H9 (cell line): Measurements from ENCODE around the gene HPS3. TPM values are rescaled to one million over a fixed set of nuclear protein-coding genes. Genes with fewer than 3 reads are reported as not detected.

Experiments
- DNase-seq: peaks from one replicate; pipeline ENCODE4 v3.0.0-alpha.2; 2017
- H2AFZ ChIP-seq: one replicate; pipeline ENCODE4 v1.6.1; 2013; ENCODE audit warnings: mild to moderate bottlenecking, low read length, control low read depth, moderate library complexity
- H2AK5ac ChIP-seq: 2 replicates; pipeline ENCODE4 v1.6.1; 2013; ENCODE audit warnings: low read length, control low read depth, mixed read lengths; ENCODE audit not compliant: insufficient read length
- H2BK120ac ChIP-seq: one replicate; pipeline ENCODE4 v1.6.1; 2013; ENCODE audit warnings: low read depth, mild to moderate bottlenecking, low read length, control low read depth, inconsistent platforms; ENCODE audit not compliant: poor library complexity, severe bottlenecking
- H2BK12ac ChIP-seq: 2 replicates; pipeline ENCODE4 v1.6.1; 2013; ENCODE audit warnings: low read length, control low read depth, mixed read lengths, low read depth; ENCODE audit not compliant: insufficient read length
- H2BK15ac ChIP-seq: 2 replicates; pipeline ENCODE4 v1.6.1; 2013; ENCODE audit warnings: low read depth, low read length, control low read depth
- H2BK20ac ChIP-seq: one replicate; pipeline ENCODE4 v1.6.1; 2013; ENCODE audit warnings: low read depth, mild to moderate bottlenecking, low read length, control low read depth, inconsistent platforms; ENCODE audit not compliant: poor library complexity, severe bottlenecking
- H2BK5ac ChIP-seq: 2 replicates; pipeline ENCODE4 v1.6.1; 2013; ENCODE audit warnings: low read length, control low read depth, mixed read lengths; ENCODE audit not compliant: insufficient read length
- H3K14ac ChIP-seq: 2 replicates; pipeline ENCODE4 v1.6.1; 2013; ENCODE audit warnings: low read length, control low read depth; ENCODE audit not compliant: insufficient read depth
- H3K18ac ChIP-seq: 2 replicates; pipeline ENCODE4 v1.6.1; 2013; ENCODE audit warnings: low read depth, mild to moderate bottlenecking, mixed read lengths, low read length, control low read depth; ENCODE audit not compliant: insufficient read length
- H3K23ac ChIP-seq: 2 replicates; pipeline ENCODE4 v1.6.1; 2013; ENCODE audit warnings: low read length, control low read depth, mixed read lengths, low read depth; ENCODE audit not compliant: insufficient read length
- H3K23me2 ChIP-seq: 2 replicates; pipeline ENCODE4 v1.6.1; 2013; ENCODE audit warnings: low read depth, mild to moderate bottlenecking, mixed read lengths, low read length, control low read depth; ENCODE audit not compliant: insufficient read length, poor library complexity, severe bottlenecking
- H3K27ac ChIP-seq: 2 replicates; pipeline ENCODE4 v1.5.1; 2013; ENCODE audit warnings: low read length, control low read depth, mixed read lengths, low read depth; ENCODE audit not compliant: insufficient read length
- H3K27me3 ChIP-seq: 2 replicates; pipeline ENCODE4 v1.6.1; 2013; ENCODE audit warnings: low read length, control low read depth, inconsistent platforms; ENCODE audit not compliant: insufficient read depth
- H3K4ac ChIP-seq: 2 replicates; pipeline ENCODE4 v1.6.1; 2013; ENCODE audit warnings: low read depth, mild to moderate bottlenecking, control low read depth, inconsistent platforms, low read length, moderate library complexity
- H3K4me1 ChIP-seq: 2 replicates; pipeline ENCODE4 v1.6.1; 2013; ENCODE audit warnings: low read length, control low read depth, inconsistent platforms; ENCODE audit not compliant: insufficient read depth
- H3K4me2 ChIP-seq: 2 replicates; pipeline ENCODE4 v1.6.1; 2013; ENCODE audit warnings: low read length, control low read depth, mixed read lengths; ENCODE audit not compliant: insufficient read length, insufficient read depth
- H3K56ac ChIP-seq: 2 replicates; pipeline ENCODE4 v1.6.1; 2013; ENCODE audit warnings: low read depth, mild to moderate bottlenecking, mixed read lengths, low read length, control low read depth; ENCODE audit not compliant: insufficient read length
- H3K79me1 ChIP-seq: 2 replicates; pipeline ENCODE4 v1.6.1; 2013; ENCODE audit warnings: low read depth, mild to moderate bottlenecking, moderate library complexity, low read length, control low read depth, inconsistent platforms; ENCODE audit not compliant: insufficient read depth, poor library complexity, severe bottlenecking
- H3K79me2 ChIP-seq: 2 replicates; pipeline ENCODE4 v1.6.1; 2013; ENCODE audit warnings: low read length, control low read depth, inconsistent platforms; ENCODE audit not compliant: insufficient read depth
- H3K9ac ChIP-seq: 2 replicates; pipeline ENCODE4 v1.6.1; 2013; ENCODE audit warnings: low read length, control low read depth, mixed read lengths; ENCODE audit not compliant: insufficient read length; ENCODE audit errors: extremely low read depth
- H3K9me3 ChIP-seq: one replicate; pipeline ENCODE4 v1.6.1; 2013; ENCODE audit warnings: low read depth, low read length, inconsistent platforms; ENCODE audit not compliant: control insufficient read depth
- H3T11ph ChIP-seq: one replicate; pipeline ENCODE4 v1.6.1; 2013; ENCODE audit warnings: mild to moderate bottlenecking, low read length, control low read depth, inconsistent platforms
- H4K20me1 ChIP-seq: one replicate; pipeline ENCODE4 v1.6.1; 2013; ENCODE audit not compliant: control insufficient read depth, insufficient read length, insufficient read depth
- H4K5ac ChIP-seq: 2 replicates; pipeline ENCODE4 v1.6.1; 2013; ENCODE audit warnings: low read depth, mild to moderate bottlenecking, mixed read lengths, low read length, control low read depth; ENCODE audit not compliant: insufficient read length
- H4K8ac ChIP-seq: replicated peaks from 2 replicates; pipeline ENCODE4 v1.6.1; 2013; ENCODE audit warnings: low read length, control low read depth, mixed read lengths, low read depth; ENCODE audit not compliant: insufficient read length
- H4K91ac ChIP-seq: 2 replicates; pipeline ENCODE4 v1.6.1; 2013; ENCODE audit warnings: low read depth, mild to moderate bottlenecking, moderate library complexity, mixed read lengths, low read length, control low read depth; ENCODE audit not compliant: insufficient read length
- H3K27ac Mint-ChIP-seq, 3 experiments: 2 replicates in 2 of 3; 3 replicates in 1 of 3; pipeline ENCODE4 v1.8.0; 2020 to 2021; ENCODE audit warnings: mixed read lengths in 3 of 3, mild to moderate bottlenecking in 1 of 3, moderate library complexity in 1 of 3
- H3K27me3 Mint-ChIP-seq: 2 replicates; pipeline ENCODE4 v1.8.0; 2021; ENCODE audit warnings: low read depth, mild to moderate bottlenecking, moderate library complexity, mixed read lengths
- H3K36me3 Mint-ChIP-seq, 3 experiments: 2 replicates in 2 of 3; 3 replicates in 1 of 3; pipeline ENCODE4 v1.8.0; 2020 to 2021; ENCODE audit warnings: low read depth in 3 of 3, mixed read lengths in 3 of 3; ENCODE audit not compliant: insufficient read depth in 1 of 3
- H3K4me1 Mint-ChIP-seq, 2 experiments: 2 replicates each; pipeline ENCODE4 v1.8.0; 2020; ENCODE audit warnings: mixed read lengths in 2 of 2
- H3K4me3 Mint-ChIP-seq, 2 experiments: 2 replicates in 1 of 2; 3 replicates in 1 of 2; pipeline ENCODE4 v1.8.0; 2020 to 2021; ENCODE audit warnings: mild to moderate bottlenecking in 2 of 2, mixed read lengths in 2 of 2, moderate library complexity in 1 of 2
- H3K9me3 Mint-ChIP-seq, 2 experiments: 2 replicates in 1 of 2; 3 replicates in 1 of 2; pipeline ENCODE4 v1.8.0; 2020; ENCODE audit warnings: mild to moderate bottlenecking in 2 of 2, mixed read lengths in 2 of 2, moderate library complexity in 1 of 2
- WGBS: extraction: QIAGEN DNeasy Blood & Tissue Kit; methylation state at CpG from one replicate; pipeline ENCODE4 v1.1.7; 2013; ENCODE audit warnings: missing lambda C conversion rate, low lambda C conversion rate, mixed read lengths; ENCODE audit not compliant: insufficient read length; ENCODE audit errors: extremely low coverage; 5-methylcytosine and 5-hydroxymethylcytosine counted together
- total RNA-seq: library from RNA; stranded (reverse); gene quantifications from 2 replicates; pipeline ENCODE4 v1.2.1, GENCODE V29; 2021
- TF ChIP-seq, protein P1 (sequence below): fragments of 200-600 bp; sonication (generic); conservative IDR thresholded peaks from 3 replicates; pipeline ENCODE4 v1.8.0; 2021; ENCODE audit warnings: antibody characterized with exemption, mild to moderate bottlenecking

The HPS3 gene
- total RNA-seq, 1 experiment from 2014 or later = 46.5 TPM

DNA sequence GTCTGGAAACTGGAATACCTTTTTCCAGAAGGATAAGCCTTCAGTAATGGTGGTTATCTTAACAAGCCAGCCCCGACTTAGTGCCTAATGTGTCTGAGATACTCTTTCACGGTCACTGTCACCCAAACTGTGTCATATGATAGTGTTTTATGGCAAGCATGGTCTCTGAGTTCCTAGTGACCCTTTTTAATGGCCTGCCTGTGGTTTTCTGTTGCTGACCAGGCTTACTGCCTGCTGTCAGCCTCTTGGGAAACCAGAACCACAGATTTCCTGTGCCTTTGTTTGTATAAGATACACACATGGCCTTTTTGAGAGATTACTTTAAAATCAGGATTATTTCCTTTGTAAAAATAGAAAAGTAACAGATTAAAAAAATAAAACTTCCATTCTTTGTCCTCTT lies 22.4 kb downstream of the HPS3 start:
- Histone ChIP-seq H3K14ac (no peak overlapping the region), H2BK12ac (no peak overlapping the region), H2BK120ac (no peak overlapping the region), H2AFZ (no peak overlapping the region), H3K79me1 (no peaks in the 10 kb centered on the region), H3K56ac (no peak overlapping the region), H3K27ac (no peak overlapping the region), H3K23me2 (no peaks in the 10 kb centered on the region), H3K9ac (no peak overlapping the region), H4K91ac (no peak overlapping the region), H4K5ac (no peak overlapping the region), H2BK15ac (no peak overlapping the region), H2BK20ac (no peak overlapping the region), H3K4me2 (no peak overlapping the region), H3K4me1 (no peaks in the 10 kb centered on the region), H2AK5ac (no peak overlapping the region), H2BK5ac (peak overlapping the region; percentile 83), H3K18ac (no peak overlapping the region), H3K4ac (no peak overlapping the region), H3K9me3 (no peaks in the 10 kb centered on the region), H3K27me3 (no peaks in the 10 kb centered on the region), H3K79me2 (no peaks in the 10 kb centered on the region), H4K8ac (no peak overlapping the region), H4K20me1 (no peaks in the 10 kb centered on the region), H3T11ph (no peak overlapping the region), H3K23ac (no peak overlapping the region)
- no peak for DNase-seq
- Mint-ChIP-seq H3K9me3 (no peaks in the 10 kb centered on the region), H3K4me1 (peaks cover 2% of the 10 kb centered on the region in 2 experiments; a peak in 1 of 4 replicates), H3K4me3 (no peak overlapping the region), H3K36me3 (peaks cover 15 to 62% (median 57%) of the 10 kb centered on the region in 3 experiments; a peak in 6 of 7 replicates), H3K27ac (peak overlapping the region in 1 of 3 experiments; percentile 45; a peak in 2 of 7 replicates), H3K27me3 (no peaks in the 10 kb centered on the region)
- TF ChIP-seq, protein P1, sequence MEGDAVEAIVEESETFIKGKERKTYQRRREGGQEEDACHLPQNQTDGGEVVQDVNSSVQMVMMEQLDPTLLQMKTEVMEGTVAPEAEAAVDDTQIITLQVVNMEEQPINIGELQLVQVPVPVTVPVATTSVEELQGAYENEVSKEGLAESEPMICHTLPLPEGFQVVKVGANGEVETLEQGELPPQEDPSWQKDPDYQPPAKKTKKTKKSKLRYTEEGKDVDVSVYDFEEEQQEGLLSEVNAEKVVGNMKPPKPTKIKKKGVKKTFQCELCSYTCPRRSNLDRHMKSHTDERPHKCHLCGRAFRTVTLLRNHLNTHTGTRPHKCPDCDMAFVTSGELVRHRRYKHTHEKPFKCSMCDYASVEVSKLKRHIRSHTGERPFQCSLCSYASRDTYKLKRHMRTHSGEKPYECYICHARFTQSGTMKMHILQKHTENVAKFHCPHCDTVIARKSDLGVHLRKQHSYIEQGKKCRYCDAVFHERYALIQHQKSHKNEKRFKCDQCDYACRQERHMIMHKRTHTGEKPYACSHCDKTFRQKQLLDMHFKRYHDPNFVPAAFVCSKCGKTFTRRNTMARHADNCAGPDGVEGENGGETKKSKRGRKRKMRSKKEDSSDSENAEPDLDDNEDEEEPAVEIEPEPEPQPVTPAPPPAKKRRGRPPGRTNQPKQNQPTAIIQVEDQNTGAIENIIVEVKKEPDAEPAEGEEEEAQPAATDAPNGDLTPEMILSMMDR = no peak
- no CpG with 5 or more reads among the region's 2 CpGs for WGBS
